ENCODE measurements around the gene STAC. TPM values are rescaled to one million over a fixed set of nuclear protein-coding genes. Genes with fewer than 3 reads are reported as not detected.
"Not testable (repeated sequence)": the region's sequence is repeated elsewhere in the genome, so short reads cannot be mapped to it uniquely, and the experiment has no call there.

Gene STAC
- total and polyA plus RNA-seq, 7 donors, result 0.19 to 1.5 (median 0.47) TPM

GRCh38 chr3:36447061-36447460, 66.8 kb downstream of the STAC start:
- DNase-seq, result no peak
- Histone ChIP-seq H3K4me3 (no peak overlapping the region), H3K36me3 (ENCODE audit: insufficient read depth in 1 of 2, low read depth in 1 of 2) (no peaks in the 10 kb centered on the region), H3K9me3 (no peaks in the 10 kb centered on the region), H3K27ac (no peak overlapping the region), H3K4me1 (no peaks in the 10 kb centered on the region), H3K27me3 (ENCODE audit: insufficient read depth in 3 of 3, low read length in 2 of 3) (no peaks in the 10 kb centered on the region)
- 18 to 85% (median 49%) methylated on average over 2 of the region's 2 CpGs for WGBS, 3 donors
- no peak for ATAC-seq
- no peak for TF ChIP-seq CTCF (IDR thresholded peaks at IDR 0.05)
- intact Hi-C loops (cut with DNase I), result no loop called here

GRCh38 chr3:36451816-36452215, 71.5 kb downstream of the STAC start:
- no peaks in the 10 kb centered on the region for H3K36me3 ChIP-seq (ENCODE audit: insufficient read depth in 1 of 2, low read depth in 1 of 2)
- WGBS, 3 donors, result 33 to 50% (median 45%) methylated on average over 1 of the region's 1 CpG
- H3K9me3 ChIP-seq, result no peaks in the 10 kb centered on the region
- H3K4me1 ChIP-seq, result no peaks in the 10 kb centered on the region
- H3K27ac ChIP-seq, result no peak overlapping the region
- intact Hi-C loops (cut with DNase I), result no loop called here
- no peaks in the 10 kb centered on the region for H3K27me3 ChIP-seq (ENCODE audit: insufficient read depth in 3 of 3, low read length in 2 of 3)
- TF ChIP-seq CTCF (IDR thresholded peaks at IDR 0.05), result no peak
- ATAC-seq, result no peak
- DNase-seq, result no peak
- H3K4me3 ChIP-seq, result no peak overlapping the region

GRCh38 chr3:36453213-36453612, 72.9 kb downstream of the STAC start:
- H3K27me3 ChIP-seq (ENCODE audit: insufficient read depth in 3 of 3, low read length in 2 of 3); H3K4me3 ChIP-seq; H3K27ac ChIP-seq; H3K4me1 ChIP-seq; ATAC-seq; H3K36me3 ChIP-seq (ENCODE audit: insufficient read depth in 1 of 2, low read depth in 1 of 2); intact Hi-C loops (cut with DNase I); DNase-seq; H3K9me3 ChIP-seq: not testable (repeated sequence)
- WGBS, 3 donors, result 86 to 93% (median 93%) methylated on average over 28 to 30 of the region's 30 CpGs

- ATAC-seq; intact Hi-C loops (cut with DNase I); H3K27ac ChIP-seq; H3K27me3 ChIP-seq (ENCODE audit: insufficient read depth in 3 of 3, low read length in 2 of 3); H3K4me3 ChIP-seq; H3K36me3 ChIP-seq (ENCODE audit: insufficient read depth in 1 of 2, low read depth in 1 of 2); H3K4me1 ChIP-seq; DNase-seq; H3K9me3 ChIP-seq: not testable (repeated sequence)
- WGBS, 3 donors, result 86 to 90% (median 87%) methylated on average over 6 of the region's 6 CpGs
These were observed 73.6 kb downstream of the STAC start for GRCh38 chr3:36453896-36454295.

- TF ChIP-seq CTCF (IDR thresholded peaks at IDR 0.05), result no peak
- 81 to 88% (median 86%) methylated on average over 2 of the region's 2 CpGs for WGBS, 3 donors
- no peaks in the 10 kb centered on the region for H3K36me3 ChIP-seq (ENCODE audit: insufficient read depth in 1 of 2, low read depth in 1 of 2)
- H3K27ac ChIP-seq, result no peak overlapping the region
- no peaks in the 10 kb centered on the region for H3K4me1 ChIP-seq
- no peak overlapping the region for H3K4me3 ChIP-seq
- ATAC-seq (no peak), DNase-seq (no peak)
- intact Hi-C loops (cut with DNase I), result no loop called here
- no peaks in the 10 kb centered on the region for H3K27me3 ChIP-seq (ENCODE audit: insufficient read depth in 3 of 3, low read length in 2 of 3)
- no peaks in the 10 kb centered on the region for H3K9me3 ChIP-seq
These were observed 75.1 kb downstream of the STAC start for GRCh38 chr3:36455406-36455805.

GRCh38 chr3:36456784-36457183, 76.5 kb downstream of the STAC start:
- H3K4me3 ChIP-seq, result no peak overlapping the region
- ATAC-seq (no peak), DNase-seq (no peak)
- intact Hi-C loops (cut with DNase I), result no loop called here
- no peak overlapping the region for H3K27ac ChIP-seq
- no peaks in the 10 kb centered on the region for H3K4me1 ChIP-seq
- 81 to 94% (median 94%) methylated on average over 4 of the region's 4 CpGs for WGBS, 3 donors
- H3K36me3 ChIP-seq (ENCODE audit: insufficient read depth in 1 of 2, low read depth in 1 of 2), result no peaks in the 10 kb centered on the region
- no peak for TF ChIP-seq CTCF (IDR thresholded peaks at IDR 0.05)
- no peaks in the 10 kb centered on the region for H3K27me3 ChIP-seq (ENCODE audit: insufficient read depth in 3 of 3, low read length in 2 of 3)
- H3K9me3 ChIP-seq, result no peaks in the 10 kb centered on the region
